H9 (cell line): Measurements from ENCODE around the gene SIGLEC11. TPM values are rescaled to one million over a fixed set of nuclear protein-coding genes. Genes with fewer than 3 reads are reported as not detected.

ENCODE experiments used
- DNase-seq: peaks from one replicate; pipeline ENCODE4 v3.0.0-alpha.2; 2017
- H2AFZ ChIP-seq: one replicate; pipeline ENCODE4 v1.6.1; 2013; ENCODE audit warnings: mild to moderate bottlenecking, low read length, control low read depth, moderate library complexity
- H2AK5ac ChIP-seq: 2 replicates; pipeline ENCODE4 v1.6.1; 2013; ENCODE audit warnings: low read length, control low read depth, mixed read lengths; ENCODE audit not compliant: insufficient read length
- H2BK120ac ChIP-seq: one replicate; pipeline ENCODE4 v1.6.1; 2013; ENCODE audit warnings: low read depth, mild to moderate bottlenecking, low read length, control low read depth, inconsistent platforms; ENCODE audit not compliant: poor library complexity, severe bottlenecking
- H2BK12ac ChIP-seq: 2 replicates; pipeline ENCODE4 v1.6.1; 2013; ENCODE audit warnings: low read length, control low read depth, mixed read lengths, low read depth; ENCODE audit not compliant: insufficient read length
- H2BK15ac ChIP-seq: 2 replicates; pipeline ENCODE4 v1.6.1; 2013; ENCODE audit warnings: low read depth, low read length, control low read depth
- H2BK20ac ChIP-seq: one replicate; pipeline ENCODE4 v1.6.1; 2013; ENCODE audit warnings: low read depth, mild to moderate bottlenecking, low read length, control low read depth, inconsistent platforms; ENCODE audit not compliant: poor library complexity, severe bottlenecking
- H2BK5ac ChIP-seq: 2 replicates; pipeline ENCODE4 v1.6.1; 2013; ENCODE audit warnings: low read length, control low read depth, mixed read lengths; ENCODE audit not compliant: insufficient read length
- H3K14ac ChIP-seq: 2 replicates; pipeline ENCODE4 v1.6.1; 2013; ENCODE audit warnings: low read length, control low read depth; ENCODE audit not compliant: insufficient read depth
- H3K18ac ChIP-seq: 2 replicates; pipeline ENCODE4 v1.6.1; 2013; ENCODE audit warnings: low read depth, mild to moderate bottlenecking, mixed read lengths, low read length, control low read depth; ENCODE audit not compliant: insufficient read length
- H3K23ac ChIP-seq: 2 replicates; pipeline ENCODE4 v1.6.1; 2013; ENCODE audit warnings: low read length, control low read depth, mixed read lengths, low read depth; ENCODE audit not compliant: insufficient read length
- H3K23me2 ChIP-seq: 2 replicates; pipeline ENCODE4 v1.6.1; 2013; ENCODE audit warnings: low read depth, mild to moderate bottlenecking, mixed read lengths, low read length, control low read depth; ENCODE audit not compliant: insufficient read length, poor library complexity, severe bottlenecking
- H3K27ac ChIP-seq: 2 replicates; pipeline ENCODE4 v1.5.1; 2013; ENCODE audit warnings: low read length, control low read depth, mixed read lengths, low read depth; ENCODE audit not compliant: insufficient read length
- H3K27me3 ChIP-seq: 2 replicates; pipeline ENCODE4 v1.6.1; 2013; ENCODE audit warnings: low read length, control low read depth, inconsistent platforms; ENCODE audit not compliant: insufficient read depth
- H3K4ac ChIP-seq: 2 replicates; pipeline ENCODE4 v1.6.1; 2013; ENCODE audit warnings: low read depth, mild to moderate bottlenecking, control low read depth, inconsistent platforms, low read length, moderate library complexity
- H3K4me1 ChIP-seq: 2 replicates; pipeline ENCODE4 v1.6.1; 2013; ENCODE audit warnings: low read length, control low read depth, inconsistent platforms; ENCODE audit not compliant: insufficient read depth
- H3K4me2 ChIP-seq: 2 replicates; pipeline ENCODE4 v1.6.1; 2013; ENCODE audit warnings: low read length, control low read depth, mixed read lengths; ENCODE audit not compliant: insufficient read length, insufficient read depth
- H3K56ac ChIP-seq: 2 replicates; pipeline ENCODE4 v1.6.1; 2013; ENCODE audit warnings: low read depth, mild to moderate bottlenecking, mixed read lengths, low read length, control low read depth; ENCODE audit not compliant: insufficient read length
- H3K79me1 ChIP-seq: 2 replicates; pipeline ENCODE4 v1.6.1; 2013; ENCODE audit warnings: low read depth, mild to moderate bottlenecking, moderate library complexity, low read length, control low read depth, inconsistent platforms; ENCODE audit not compliant: insufficient read depth, poor library complexity, severe bottlenecking
- H3K79me2 ChIP-seq: 2 replicates; pipeline ENCODE4 v1.6.1; 2013; ENCODE audit warnings: low read length, control low read depth, inconsistent platforms; ENCODE audit not compliant: insufficient read depth
- H3K9ac ChIP-seq: 2 replicates; pipeline ENCODE4 v1.6.1; 2013; ENCODE audit warnings: low read length, control low read depth, mixed read lengths; ENCODE audit not compliant: insufficient read length; ENCODE audit errors: extremely low read depth
- H3K9me3 ChIP-seq: one replicate; pipeline ENCODE4 v1.6.1; 2013; ENCODE audit warnings: low read depth, low read length, inconsistent platforms; ENCODE audit not compliant: control insufficient read depth
- H3T11ph ChIP-seq: one replicate; pipeline ENCODE4 v1.6.1; 2013; ENCODE audit warnings: mild to moderate bottlenecking, low read length, control low read depth, inconsistent platforms
- H4K20me1 ChIP-seq: one replicate; pipeline ENCODE4 v1.6.1; 2013; ENCODE audit not compliant: control insufficient read depth, insufficient read length, insufficient read depth
- H4K5ac ChIP-seq: 2 replicates; pipeline ENCODE4 v1.6.1; 2013; ENCODE audit warnings: low read depth, mild to moderate bottlenecking, mixed read lengths, low read length, control low read depth; ENCODE audit not compliant: insufficient read length
- H4K8ac ChIP-seq: replicated peaks from 2 replicates; pipeline ENCODE4 v1.6.1; 2013; ENCODE audit warnings: low read length, control low read depth, mixed read lengths, low read depth; ENCODE audit not compliant: insufficient read length
- H4K91ac ChIP-seq: 2 replicates; pipeline ENCODE4 v1.6.1; 2013; ENCODE audit warnings: low read depth, mild to moderate bottlenecking, moderate library complexity, mixed read lengths, low read length, control low read depth; ENCODE audit not compliant: insufficient read length
- H3K27ac Mint-ChIP-seq, 3 experiments: 2 replicates in 2 of 3; 3 replicates in 1 of 3; pipeline ENCODE4 v1.8.0; 2020 to 2021; ENCODE audit warnings: mixed read lengths in 3 of 3, mild to moderate bottlenecking in 1 of 3, moderate library complexity in 1 of 3
- H3K27me3 Mint-ChIP-seq: 2 replicates; pipeline ENCODE4 v1.8.0; 2021; ENCODE audit warnings: low read depth, mild to moderate bottlenecking, moderate library complexity, mixed read lengths
- H3K36me3 Mint-ChIP-seq, 3 experiments: 2 replicates in 2 of 3; 3 replicates in 1 of 3; pipeline ENCODE4 v1.8.0; 2020 to 2021; ENCODE audit warnings: low read depth in 3 of 3, mixed read lengths in 3 of 3; ENCODE audit not compliant: insufficient read depth in 1 of 3
- H3K4me1 Mint-ChIP-seq, 2 experiments: 2 replicates each; pipeline ENCODE4 v1.8.0; 2020; ENCODE audit warnings: mixed read lengths in 2 of 2
- H3K4me3 Mint-ChIP-seq, 2 experiments: 2 replicates in 1 of 2; 3 replicates in 1 of 2; pipeline ENCODE4 v1.8.0; 2020 to 2021; ENCODE audit warnings: mild to moderate bottlenecking in 2 of 2, mixed read lengths in 2 of 2, moderate library complexity in 1 of 2
- H3K9me3 Mint-ChIP-seq, 2 experiments: 2 replicates in 1 of 2; 3 replicates in 1 of 2; pipeline ENCODE4 v1.8.0; 2020; ENCODE audit warnings: mild to moderate bottlenecking in 2 of 2, mixed read lengths in 2 of 2, moderate library complexity in 1 of 2
- CTCF ChIP-seq: fragments of 200-600 bp; sonication (generic); conservative IDR thresholded peaks from 3 replicates; pipeline ENCODE4 v1.8.0; 2021; ENCODE audit warnings: antibody characterized with exemption, mild to moderate bottlenecking
- WGBS: extraction: QIAGEN DNeasy Blood & Tissue Kit; methylation state at CpG from one replicate; pipeline ENCODE4 v1.1.7; 2013; ENCODE audit warnings: missing lambda C conversion rate, low lambda C conversion rate, mixed read lengths; ENCODE audit not compliant: insufficient read length; ENCODE audit errors: extremely low coverage; 5-methylcytosine and 5-hydroxymethylcytosine counted together
- total RNA-seq: library from RNA; stranded (reverse); gene quantifications from 2 replicates; pipeline ENCODE4 v1.2.1, GENCODE V29; 2021

Gene SIGLEC11
- total RNA-seq, 1 experiment from 2014 or later: not detected

- no CpG with 5 or more reads among the region's 5 CpGs for WGBS
Measured at GRCh38 chr19:49950590-49950948, 10.4 kb downstream of the SIGLEC11 start.

More at GRCh38 chr19:49950590-49950948, 10.4 kb downstream of the SIGLEC11 start:
- no peaks in the 10 kb centered on the region; a peak in 1 of 7 replicates for H3K36me3 Mint-ChIP-seq
- H3K27ac ChIP-seq: no peak overlapping the region
- no peak overlapping the region for H2BK15ac ChIP-seq
- H3K27ac Mint-ChIP-seq: no peak overlapping the region
- no peak overlapping the region for H3K56ac ChIP-seq
- no peak overlapping the region for H3K4me2 ChIP-seq
- H4K20me1 ChIP-seq: no peaks in the 10 kb centered on the region
- peaks cover 15 to 23% of the 10 kb centered on the region in 2 experiments for H3K4me1 Mint-ChIP-seq
- no peak overlapping the region for H3K4ac ChIP-seq
- no peak overlapping the region for H3K18ac ChIP-seq
- H3K27me3 Mint-ChIP-seq: peaks cover 8% of the 10 kb centered on the region
- H3K79me2 ChIP-seq: no peaks in the 10 kb centered on the region
- no peak overlapping the region for H3K9ac ChIP-seq
- TF ChIP-seq CTCF: no peak
- H3K14ac ChIP-seq: no peak overlapping the region
- H2BK120ac ChIP-seq: no peak overlapping the region
- H3T11ph ChIP-seq: no peak overlapping the region
- H4K8ac ChIP-seq: no peak overlapping the region
- H3K4me3 Mint-ChIP-seq: no peak overlapping the region
- H3K27me3 ChIP-seq: no peaks in the 10 kb centered on the region
- no peak for DNase-seq
- no peak overlapping the region for H4K91ac ChIP-seq
- no peak overlapping the region for H2AFZ ChIP-seq
- no peak overlapping the region for H2BK20ac ChIP-seq
- no peak overlapping the region for H2BK5ac ChIP-seq
- H3K79me1 ChIP-seq: no peaks in the 10 kb centered on the region
- H3K4me1 ChIP-seq: 0 out of 2 replicates have a peak, but pooled peaks cover 3% of the 10 kb centered on the region
- H3K9me3 Mint-ChIP-seq: no peaks in the 10 kb centered on the region; a peak in 3 of 5 replicates
- no peak overlapping the region for H3K23ac ChIP-seq
- no peak overlapping the region for H4K5ac ChIP-seq
- H3K9me3 ChIP-seq: no peaks in the 10 kb centered on the region
- no peaks in the 10 kb centered on the region for H3K23me2 ChIP-seq
- H2AK5ac ChIP-seq: no peak overlapping the region
- no peak overlapping the region for H2BK12ac ChIP-seq
